ENCODE data around the gene LRRC27.

LRRC27 gene

GRCh38 chr10:132297526-132297925, 34.5 kb upstream of the LRRC27 start:
- CTCF ChIA-PET: interaction anchor here (1.1 to 1.7 kb wide), 2 partner anchors 24 to 56 kb away, joined by 3 to 4 read pairs; no protein-coding TSS in a partner anchor
- POLR2A ChIA-PET: no interaction called here
- Histone ChIP-seq H3K9me3 (ENCODE audit: control extremely low read depth in 1 of 5, control insufficient read depth in 4 of 5, insufficient read depth in 2 of 5, low read depth in 1 of 5, low read length in 4 of 5) (no peaks in the 10 kb centered on the region), H3K27ac (ENCODE audit: insufficient read depth in 1 of 2, low read depth in 1 of 2, low read length in 2 of 2, poor library complexity in 1 of 2, severe bottlenecking in 2 of 2) (no peak overlapping the region), H3K4me3 (ENCODE audit: control insufficient read depth in 1 of 7, extremely low read depth in 1 of 7, insufficient read depth in 4 of 7, low read depth in 2 of 7, low read length in 6 of 7) (no peak overlapping the region), H3K4me1 (ENCODE audit: control extremely low read depth in 1 of 4, control insufficient read depth in 4 of 4, insufficient read depth in 4 of 4, low read length in 3 of 4) (peaks cover 5 to 21% (median 14%) of the 10 kb centered on the region in 4 experiments), H3K36me3 (ENCODE audit: control insufficient read depth in 4 of 4, insufficient read depth in 4 of 4, low read length in 3 of 4) (no peaks in the 10 kb centered on the region), H3K27me3 (replicated peaks in 2 of 5; ENCODE audit: control insufficient read depth in 4 of 5, insufficient read depth in 5 of 5, low read length in 4 of 5) (no peaks in the 10 kb centered on the region)
- WGBS (ENCODE audit: insufficient coverage): 63% methylated on average over 9 of the region's 9 CpGs
- peak in 2 of 3 donors; percentile 17 to 19 for DNase-seq

- WGBS (ENCODE audit: insufficient coverage): 86% methylated on average over 20 of the region's 28 CpGs
- CTCF ChIA-PET: interaction anchor here (1.5 to 1.7 kb wide), 2 partner anchors 53 to 55 kb away, joined by 4 read pairs; no protein-coding TSS in a partner anchor
These were observed 33.7 kb upstream of the LRRC27 start for GRCh38 chr10:132298038-132298881.

GRCh38 chr10:132299371-132300336, 32.3 kb upstream of the LRRC27 start:
- 93% methylated on average over 31 of the region's 34 CpGs for WGBS (ENCODE audit: insufficient coverage)
- H3K27ac ChIP-seq (ENCODE audit: insufficient read depth in 1 of 2, low read depth in 1 of 2, low read length in 2 of 2, poor library complexity in 1 of 2, severe bottlenecking in 2 of 2): no peak overlapping the region
- POLR2A ChIA-PET: no interaction called here
- no peak overlapping the region for H3K4me3 ChIP-seq (ENCODE audit: control insufficient read depth in 1 of 7, extremely low read depth in 1 of 7, insufficient read depth in 4 of 7, low read depth in 2 of 7, low read length in 6 of 7)
- no peaks in the 10 kb centered on the region for H3K27me3 ChIP-seq (replicated peaks in 2 of 5; ENCODE audit: control insufficient read depth in 4 of 5, insufficient read depth in 5 of 5, low read length in 4 of 5)
- no peak for DNase-seq
- H3K36me3 ChIP-seq (ENCODE audit: control insufficient read depth in 4 of 4, insufficient read depth in 4 of 4, low read length in 3 of 4): no peaks in the 10 kb centered on the region
- peaks cover 5 to 21% (median 14%) of the 10 kb centered on the region in 4 experiments for H3K4me1 ChIP-seq (ENCODE audit: control extremely low read depth in 1 of 4, control insufficient read depth in 4 of 4, insufficient read depth in 4 of 4, low read length in 3 of 4)
- CTCF ChIA-PET: interaction anchor here (1.5 to 1.7 kb wide), 2 partner anchors 52 to 54 kb away, joined by 4 read pairs; no protein-coding TSS in a partner anchor
- no peaks in the 10 kb centered on the region for H3K9me3 ChIP-seq (ENCODE audit: control extremely low read depth in 1 of 5, control insufficient read depth in 4 of 5, insufficient read depth in 2 of 5, low read depth in 1 of 5, low read length in 4 of 5)

More at GRCh38 chr10:132298038-132298881, 33.7 kb upstream of the LRRC27 start:
- Histone ChIP-seq H3K4me1 (ENCODE audit: control extremely low read depth in 1 of 4, control insufficient read depth in 4 of 4, insufficient read depth in 4 of 4, low read length in 3 of 4) (peaks cover 5 to 21% (median 14%) of the 10 kb centered on the region in 4 experiments), H3K27ac (ENCODE audit: insufficient read depth in 1 of 2, low read depth in 1 of 2, low read length in 2 of 2, poor library complexity in 1 of 2, severe bottlenecking in 2 of 2) (no peak overlapping the region), H3K9me3 (ENCODE audit: control extremely low read depth in 1 of 5, control insufficient read depth in 4 of 5, insufficient read depth in 2 of 5, low read depth in 1 of 5, low read length in 4 of 5) (no peaks in the 10 kb centered on the region), H3K36me3 (ENCODE audit: control insufficient read depth in 4 of 4, insufficient read depth in 4 of 4, low read length in 3 of 4) (no peaks in the 10 kb centered on the region), H3K4me3 (ENCODE audit: control insufficient read depth in 1 of 7, extremely low read depth in 1 of 7, insufficient read depth in 4 of 7, low read depth in 2 of 7, low read length in 6 of 7) (no peak overlapping the region), H3K27me3 (replicated peaks in 2 of 5; ENCODE audit: control insufficient read depth in 4 of 5, insufficient read depth in 5 of 5, low read length in 4 of 5) (no peaks in the 10 kb centered on the region)
- no peak for DNase-seq
- POLR2A ChIA-PET: no interaction called here

GRCh38 chr10:132300582-132300981, 31.4 kb upstream of the LRRC27 start:
- WGBS (ENCODE audit: insufficient coverage): 97% methylated on average over 10 of the region's 10 CpGs
- Histone ChIP-seq H3K27ac (ENCODE audit: insufficient read depth in 1 of 2, low read depth in 1 of 2, low read length in 2 of 2, poor library complexity in 1 of 2, severe bottlenecking in 2 of 2) (no peak overlapping the region), H3K4me1 (ENCODE audit: control extremely low read depth in 1 of 4, control insufficient read depth in 4 of 4, insufficient read depth in 4 of 4, low read length in 3 of 4) (peaks cover 5 to 21% (median 14%) of the 10 kb centered on the region in 4 experiments), H3K27me3 (replicated peaks in 2 of 5; ENCODE audit: control insufficient read depth in 4 of 5, insufficient read depth in 5 of 5, low read length in 4 of 5) (no peaks in the 10 kb centered on the region), H3K4me3 (ENCODE audit: control insufficient read depth in 1 of 7, extremely low read depth in 1 of 7, insufficient read depth in 4 of 7, low read depth in 2 of 7, low read length in 6 of 7) (no peak overlapping the region), H3K36me3 (ENCODE audit: control insufficient read depth in 4 of 4, insufficient read depth in 4 of 4, low read length in 3 of 4) (no peaks in the 10 kb centered on the region), H3K9me3 (ENCODE audit: control extremely low read depth in 1 of 5, control insufficient read depth in 4 of 5, insufficient read depth in 2 of 5, low read depth in 1 of 5, low read length in 4 of 5) (no peaks in the 10 kb centered on the region)
- POLR2A ChIA-PET: no interaction called here
- no peak for DNase-seq
- CTCF ChIA-PET: interaction anchor here (0.7 to 1.3 kb wide), 2 partner anchors 42 to 121 kb away, joined by 3 to 4 read pairs; no protein-coding TSS in a partner anchor

- ChIA-PET POLR2A (no interaction called here), CTCF (interaction anchor here (1.3 to 1.7 kb wide), 2 partner anchors 14 to 43 kb away, joined by 4 to 6 read pairs; no protein-coding TSS in a partner anchor)
- H3K36me3 ChIP-seq (ENCODE audit: control insufficient read depth in 4 of 4, insufficient read depth in 4 of 4, low read length in 3 of 4): no peaks in the 10 kb centered on the region
- no peaks in the 10 kb centered on the region for H3K9me3 ChIP-seq (ENCODE audit: control extremely low read depth in 1 of 5, control insufficient read depth in 4 of 5, insufficient read depth in 2 of 5, low read depth in 1 of 5, low read length in 4 of 5)
- 98% methylated on average over 30 of the region's 38 CpGs for WGBS (ENCODE audit: insufficient coverage)
- peaks cover 0 to 13% (median 12%) of the 10 kb centered on the region in 4 experiments for H3K4me1 ChIP-seq (ENCODE audit: control extremely low read depth in 1 of 4, control insufficient read depth in 4 of 4, insufficient read depth in 4 of 4, low read length in 3 of 4)
- no peak for DNase-seq
- no peak overlapping the region for H3K4me3 ChIP-seq (ENCODE audit: control insufficient read depth in 1 of 7, extremely low read depth in 1 of 7, insufficient read depth in 4 of 7, low read depth in 2 of 7, low read length in 6 of 7)
- peaks cover 0 to 2% (median 0%) of the 10 kb centered on the region in 5 experiments for H3K27me3 ChIP-seq (replicated peaks in 2 of 5; ENCODE audit: control insufficient read depth in 4 of 5, insufficient read depth in 5 of 5, low read length in 4 of 5)
- no peak overlapping the region for H3K27ac ChIP-seq (ENCODE audit: insufficient read depth in 1 of 2, low read depth in 1 of 2, low read length in 2 of 2, poor library complexity in 1 of 2, severe bottlenecking in 2 of 2)
These were observed 30.3 kb upstream of the LRRC27 start for GRCh38 chr10:132301371-132302330.
